NCI-H2171 treated with DMSO at 0.1 percent for 48 hours (cell line): Measurements from ENCODE around the gene VTN.
A peak's percentile ranks its signal among the peaks of the same experiment; 100 is the strongest.

Experiments
- DNase-seq: peaks from one replicate; lab custom pipeline; 2025; lab: John Stamatoyannopoulos, UW

Gene VTN

DNA sequence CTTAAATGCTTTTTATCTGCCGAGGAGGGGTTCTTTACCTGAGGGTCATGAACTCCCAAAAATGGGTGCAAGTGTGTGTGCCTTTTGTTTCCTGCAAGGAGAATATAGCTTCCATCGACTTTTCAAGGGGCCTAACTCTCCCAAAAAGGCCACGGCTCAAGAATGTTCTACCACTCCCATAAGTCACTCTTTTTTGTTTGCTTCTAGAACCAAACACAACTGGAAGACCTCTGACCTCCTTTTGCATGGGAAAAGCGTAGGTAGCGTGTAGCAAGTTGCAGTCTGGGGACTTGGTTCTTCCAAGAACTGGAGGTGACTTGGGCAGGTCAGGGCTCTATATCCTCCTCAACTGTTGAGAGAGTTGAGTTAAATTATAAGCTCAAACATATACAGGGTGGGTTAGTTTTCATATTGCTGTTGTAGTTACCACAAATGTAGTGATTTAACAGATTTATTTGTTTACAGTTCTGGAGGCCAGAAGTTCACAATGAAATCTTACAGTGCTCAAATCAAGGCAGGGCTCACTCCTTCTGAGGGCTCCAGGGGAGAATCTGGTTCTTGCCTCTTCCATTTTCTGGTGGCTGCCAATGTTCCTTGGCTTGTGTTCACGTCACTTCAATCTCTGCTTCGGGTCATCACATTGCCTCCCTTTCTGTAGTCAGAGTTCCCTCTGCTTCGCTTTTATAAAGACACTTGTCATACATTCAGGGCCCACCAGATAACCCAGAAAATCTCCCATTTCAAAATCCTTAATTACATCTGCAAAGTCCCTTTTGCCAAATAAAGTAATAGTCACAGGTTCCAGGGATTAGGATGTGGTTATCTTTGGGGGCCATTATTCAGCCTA lies 49.7 kb downstream of the VTN start:
- no peak for DNase-seq

GRCh38 chr17:28319598-28319935 lies 50.5 kb downstream of the VTN start:
- DNase-seq, result peak; percentile 45

DNA sequence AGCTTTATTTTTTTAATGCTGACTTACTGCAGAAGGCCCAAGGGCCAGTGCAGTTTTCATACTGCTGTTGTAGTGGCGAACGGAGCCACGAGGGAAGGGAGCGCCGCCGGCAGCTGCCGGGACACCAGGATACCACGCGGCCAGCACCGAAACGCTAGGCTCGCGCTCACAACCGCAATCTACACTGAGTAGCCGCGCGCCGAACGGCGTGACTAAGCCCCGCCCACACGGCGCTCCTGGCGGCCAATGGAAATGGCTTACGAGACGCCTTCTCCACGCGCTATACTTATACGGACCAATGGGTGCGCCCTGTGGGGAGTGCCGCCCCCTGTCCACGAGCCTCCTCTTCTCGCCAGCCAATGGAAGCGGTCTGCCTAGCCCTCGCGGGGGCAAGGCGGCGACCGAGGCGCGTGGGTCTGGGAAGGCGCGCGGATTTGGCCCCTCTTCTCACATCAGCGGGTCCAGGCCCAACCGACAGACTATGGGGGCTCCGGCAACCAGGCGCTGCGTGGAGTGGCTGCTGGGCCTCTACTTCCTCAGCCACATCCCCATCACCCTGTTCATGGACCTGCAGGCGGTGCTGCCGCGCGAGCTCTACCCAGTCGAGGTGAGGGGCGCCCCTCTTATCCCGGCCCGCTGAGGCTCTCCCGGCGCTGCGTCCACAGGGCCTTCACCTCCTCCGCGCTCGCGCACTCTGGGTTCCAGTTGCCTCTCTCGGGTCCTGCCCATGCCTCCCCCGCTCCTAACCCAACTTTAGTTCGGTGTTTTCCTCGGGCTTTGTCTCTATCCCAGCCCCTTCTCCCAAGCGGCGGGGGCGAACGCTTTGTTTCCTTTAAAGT lies 51.1 kb downstream of the VTN start, which contains the start of gene TMEM97:
TSS of gene TMEM97 (plus strand) at position 442 of the 839 bp plus-strand sequence. CDS start at position 482, 40 bp downstream.
- peak; percentile 98 for DNase-seq

GRCh38 chr17:28317966-28318758 lies 51.9 kb downstream of the VTN start:
- DNase-seq, result peak; percentile 43
